ENCODE measurements around the gene EXOC6B. TPM values are rescaled to one million over a fixed set of nuclear protein-coding genes. Genes with fewer than 3 reads are reported as not detected.
A peak's percentile ranks its signal among the peaks of the same experiment; 100 is the strongest.

The EXOC6B gene
- polyA plus RNA-seq, 2 of the 4 experiments (the other 2 are of a cell fraction): 15.5 to 24.7 TPM

GRCh38 chr2:72548081-72548764 lies 277.6 kb downstream of the EXOC6B start:
- H3K27ac ChIP-seq: no peak overlapping the region
- peaks cover 20% of the 10 kb centered on the region; the same call in 1 of the 3 replicates for H3K4me1 ChIP-seq
- H3K4me2 ChIP-seq: peak overlapping the region; percentile 21; the same call in 2 of the 3 replicates
- peak in 1 of 2 experiments; percentile 62 for DNase-seq (ENCODE audit: low read depth in 1 of 2, low spot score in 1 of 2)
- peak in 1 of 2 experiments; percentile 45; a peak in 2 of 4 replicates for TF ChIP-seq CEBPB (IDR thresholded peaks at IDR 0.05)
- no peak for TF ChIP-seq HOXB13 (CRISPR knock-in tag; IDR thresholded peaks at IDR 0.05; ENCODE audit: low read depth)
- no peak for TF ChIP-seq ZFP36 (IDR thresholded peaks at IDR 0.05; ENCODE audit: borderline replicate concordance, partially characterized antibody)
- TF ChIP-seq JUN (IDR thresholded peaks at IDR 0.05): no peak
- TF ChIP-seq GATA3 (IDR thresholded peaks at IDR 0.05; ENCODE audit: borderline replicate concordance): peak; percentile 86
- TF ChIP-seq CBX2 (IDR thresholded peaks at IDR 0.05; ENCODE audit: borderline replicate concordance, low read depth): no peak
- TF ChIP-seq NPAS2 (CRISPR knock-in tag; IDR thresholded peaks at IDR 0.05; ENCODE audit: borderline replicate concordance): no peak
- TF ChIP-seq EP300 (IDR thresholded peaks at IDR 0.05): 0 out of 5 replicates have a peak, but pooled peaks of 1 of the 2 experiments have one; percentile 24
- no peaks in the 10 kb centered on the region for H3K9me3 ChIP-seq
- ATAC-seq: peak in 1 of 2 experiments; percentile 47; a peak in 2 of 6 replicates
- ChIA-PET POLR2A (no interaction called here), CTCF (no interaction called here)
- 58% methylated on average over 5 of the region's 5 CpGs for WGBS (ENCODE audit: missing lambda C conversion rate)
- peak; percentile 39 for FAIRE-seq
- H3K4me3 ChIP-seq: no peak overlapping the region

GRCh38 chr2:72545790-72546189 lies 280.0 kb downstream of the EXOC6B start:
- WGBS (ENCODE audit: missing lambda C conversion rate): 89% methylated on average over 1 of the region's 1 CpG
- FAIRE-seq (peak; percentile 18), ATAC-seq (no peak), DNase-seq (ENCODE audit: low read depth in 1 of 2, low spot score in 1 of 2) (no peak)
- POLR2A ChIA-PET: no interaction called here
- no peak overlapping the region for H3K4me3 ChIP-seq
- no peak overlapping the region for H3K27ac ChIP-seq
- TF ChIP-seq MYC (IDR thresholded peaks at IDR 0.05; ENCODE audit: borderline replicate concordance, low read length) (no peak), EHMT2 (IDR thresholded peaks at IDR 0.05; ENCODE audit: low read depth) (no peak), ELK1 (IDR thresholded peaks at IDR 0.05; ENCODE audit: low read depth, low read length) (no peak), POLR2A (IDR thresholded peaks at IDR 0.05; ENCODE audit: low read length) (no peak), E2F6 (IDR thresholded peaks at IDR 0.05; ENCODE audit: borderline replicate concordance, low read depth) (no peak), KDM5A (IDR thresholded peaks at IDR 0.05) (no peak), PBX3 (IDR thresholded peaks at IDR 0.05) (no peak), MAZ (IDR thresholded peaks at IDR 0.05; ENCODE audit: borderline replicate concordance, low read depth, low read length) (no peak), NPAS2 (CRISPR knock-in tag; IDR thresholded peaks at IDR 0.05; ENCODE audit: borderline replicate concordance) (no peak), FOSB (CRISPR knock-in tag; IDR thresholded peaks at IDR 0.05) (no peak)
- H3K4me1 ChIP-seq: peaks cover 16% of the 10 kb centered on the region; the same call in 1 of the 3 replicates
- CTCF ChIA-PET: no interaction called here
- no peaks in the 10 kb centered on the region for H3K9me3 ChIP-seq
- no peak overlapping the region for H3K4me2 ChIP-seq

- TF ChIP-seq ZSCAN20 (CRISPR knock-in tag; IDR thresholded peaks at IDR 0.05): no peak
- peak; percentile 5 for TF ChIP-seq MAFK (IDR thresholded peaks at IDR 0.05; ENCODE audit: partially characterized antibody)
- CTCF ChIA-PET: interaction anchor here (0.7 to 1.6 kb wide), 2 partner anchors 394 to 620 kb away, joined by 3 to 4 read pairs; no protein-coding TSS in a partner anchor
- POLR2A ChIA-PET: no interaction called here
- H3K27ac ChIP-seq: no peak overlapping the region
- FAIRE-seq (no peak), DNase-seq (ENCODE audit: low read depth in 1 of 2, low spot score in 1 of 2) (no peak), ATAC-seq (no peak)
- peaks cover 16% of the 10 kb centered on the region; the same call in 1 of the 3 replicates for H3K4me1 ChIP-seq
- H3K4me2 ChIP-seq: no peak overlapping the region
- no peak overlapping the region for H3K4me3 ChIP-seq
- no peaks in the 10 kb centered on the region for H3K9me3 ChIP-seq
Observed at GRCh38 chr2:72544554-72544953, 281.3 kb downstream of the EXOC6B start.
